GM23338 (cell line): Measurements from ENCODE around the gene MTHFD1. TPM values are rescaled to one million over a fixed set of nuclear protein-coding genes. Genes with fewer than 3 reads are reported as not detected.

Source experiments
- ATAC-seq: fragments of 200-7000 bp; cut with Tn5 transposase; 3 replicates; pipeline ENCODE4 v1.9.1; 2020
- DNase-seq: peaks from one replicate; pipeline ENCODE4 v3.0.0-alpha.2; 2015; ENCODE audit warnings: low spot score
- H2AFZ ChIP-seq: fragments of 200-600 bp; sonication (generic); 2 replicates; pipeline ENCODE4 v1.8.0; 2016; ENCODE audit warnings: antibody characterized with exemption, mild to moderate bottlenecking, moderate library complexity
- H3F3A ChIP-seq: fragments of 200-600 bp; sonication (generic); replicated peaks from 2 replicates; pipeline ENCODE4 v1.8.0; 2017; ENCODE audit warnings: antibody characterized with exemption, mixed run types, low read depth
- H3K27ac ChIP-seq: fragments of 200-600 bp; sonication (generic); 2 replicates; pipeline ENCODE4 v1.6.1; 2016; ENCODE audit warnings: low read depth
- H3K27me3 ChIP-seq: fragments of 200-600 bp; sonication (generic); 2 replicates; pipeline ENCODE4 v1.8.0; 2016; ENCODE audit warnings: mild to moderate bottlenecking, mixed run types, moderate library complexity; ENCODE audit not compliant: insufficient read depth
- H3K36me3 ChIP-seq: fragments of 200-600 bp; sonication (generic); 2 replicates; pipeline ENCODE4 v1.8.0; 2016; ENCODE audit warnings: mild to moderate bottlenecking; ENCODE audit not compliant: insufficient read depth
- H3K4me1 ChIP-seq: fragments of 200-600 bp; sonication (generic); 2 replicates; pipeline ENCODE4 v1.8.0; 2016; ENCODE audit warnings: mild to moderate bottlenecking, moderate library complexity; ENCODE audit not compliant: insufficient read depth
- H3K4me2 ChIP-seq: fragments of 200-600 bp; sonication (generic); 2 replicates; pipeline ENCODE4 v1.7.1; 2017; ENCODE audit warnings: mixed run types
- H3K4me3 ChIP-seq: fragments of 200-600 bp; sonication (generic); 2 replicates; pipeline ENCODE4 v1.6.1; 2016; ENCODE audit warnings: mixed run types
- H3K79me2 ChIP-seq: fragments of 200-600 bp; sonication (generic); replicated peaks from 2 replicates; pipeline ENCODE4 v1.8.0; 2017; ENCODE audit warnings: mild to moderate bottlenecking; ENCODE audit not compliant: insufficient read depth
- H3K9me2 ChIP-seq: fragments of 200-600 bp; sonication (generic); 2 replicates; pipeline ENCODE4 v1.8.0; 2017; ENCODE audit not compliant: insufficient read depth
- H4K20me1 ChIP-seq: fragments of 200-600 bp; sonication (generic); replicated peaks from 2 replicates; pipeline ENCODE4 v1.8.0; 2017; ENCODE audit warnings: mild to moderate bottlenecking; ENCODE audit not compliant: insufficient read depth
- H3K27ac Mint-ChIP-seq: 2 replicates; pipeline ENCODE4 v1.8.0; 2020; ENCODE audit warnings: inconsistent platforms, mild to moderate bottlenecking, moderate library complexity, mixed read lengths
- H3K27me3 Mint-ChIP-seq: 3 replicates; pipeline ENCODE4 v1.8.0; 2022; ENCODE audit warnings: low read depth, mild to moderate bottlenecking, moderate library complexity, mixed read lengths, inconsistent platforms; ENCODE audit not compliant: insufficient read depth, poor library complexity
- H3K36me3 Mint-ChIP-seq: 3 replicates; pipeline ENCODE4 v1.8.0; 2021; ENCODE audit warnings: low read depth, mild to moderate bottlenecking, inconsistent platforms, moderate library complexity, mixed read lengths
- H3K4me1 Mint-ChIP-seq: 3 replicates; pipeline ENCODE4 v1.8.0; 2020; ENCODE audit warnings: mild to moderate bottlenecking, inconsistent platforms, mixed read lengths
- H3K4me3 Mint-ChIP-seq: 3 replicates; pipeline ENCODE4 v1.8.0; 2021; ENCODE audit warnings: moderate library complexity, mild to moderate bottlenecking, inconsistent platforms, mixed read lengths
- H3K9me3 Mint-ChIP-seq: 3 replicates; pipeline ENCODE4 v1.8.0; 2020; ENCODE audit warnings: moderate library complexity, mild to moderate bottlenecking, inconsistent platforms, mixed read lengths
- CREB1 ChIP-seq: fragments of 250-450 bp; sonication (Bioruptor Pico); IDR thresholded peaks from 2 replicates; pipeline ENCODE4 v1.5.0; 2020; ENCODE audit warnings: low read depth, mild to moderate bottlenecking, moderate library complexity
- EZH2phosphoT487 ChIP-seq: fragments of 200-600 bp; sonication (generic); IDR thresholded peaks from one replicate; pipeline ENCODE4 v1.8.1; 2018; ENCODE audit warnings: antibody characterized with exemption; ENCODE audit not compliant: unreplicated experiment
- JUNB ChIP-seq: IDR thresholded peaks from one replicate; pipeline ENCODE4 v1.6.1; 2016; ENCODE audit warnings: antibody characterized with exemption; ENCODE audit not compliant: unreplicated experiment
- NANOG ChIP-seq: IDR thresholded peaks from 2 replicates; pipeline ENCODE4 v1.6.1; 2016; ENCODE audit warnings: antibody characterized with exemption, borderline replicate concordance
- POLR2AphosphoS5 ChIP-seq: IDR thresholded peaks from 2 replicates; pipeline ENCODE4 v1.6.1; 2016; ENCODE audit warnings: antibody characterized with exemption, low read depth
- ZNF114 ChIP-seq: fragments of 250-450 bp; sonication (Bioruptor Pico); IDR thresholded peaks from 2 replicates; pipeline ENCODE4 v1.5.0; 2020; ENCODE audit warnings: mild to moderate bottlenecking, moderate library complexity
- ZNF331 ChIP-seq: fragments of 250-450 bp; sonication (Bioruptor Pico); IDR thresholded peaks from 2 replicates; pipeline ENCODE4 v1.5.0; 2020; ENCODE audit warnings: low read depth, mild to moderate bottlenecking, moderate library complexity
- polyA plus RNA-seq: library from polyadenylated mRNA; unstranded; fragments of >200 nt; fragmentation: Nextera tagmentation; extraction: Ambion mirVana; gene quantifications from 2 replicates; pipeline ENCODE4 v1.2.1, GENCODE V29; 2016
- total RNA-seq: library from RNA; depleted of rRNA; stranded (reverse); fragments of >200 nt; shearing (Covaris generic); gene quantifications from 2 replicates; pipeline ENCODE4 v1.2.3, GENCODE V29; 2014
- TF ChIP-seq, protein P1 (sequence below): IDR thresholded peaks from one replicate; pipeline ENCODE4 v1.6.1; 2018; ENCODE audit warnings: antibody characterized with exemption; ENCODE audit not compliant: unreplicated experiment
- TF ChIP-seq, protein P2 (sequence below): IDR thresholded peaks from 2 replicates; pipeline ENCODE4 v1.6.1; 2016; ENCODE audit warnings: antibody characterized with exemption

Gene MTHFD1
- total and polyA plus RNA-seq, 2 experiments from 2014 or later: 219 to 237 TPM

DNA sequence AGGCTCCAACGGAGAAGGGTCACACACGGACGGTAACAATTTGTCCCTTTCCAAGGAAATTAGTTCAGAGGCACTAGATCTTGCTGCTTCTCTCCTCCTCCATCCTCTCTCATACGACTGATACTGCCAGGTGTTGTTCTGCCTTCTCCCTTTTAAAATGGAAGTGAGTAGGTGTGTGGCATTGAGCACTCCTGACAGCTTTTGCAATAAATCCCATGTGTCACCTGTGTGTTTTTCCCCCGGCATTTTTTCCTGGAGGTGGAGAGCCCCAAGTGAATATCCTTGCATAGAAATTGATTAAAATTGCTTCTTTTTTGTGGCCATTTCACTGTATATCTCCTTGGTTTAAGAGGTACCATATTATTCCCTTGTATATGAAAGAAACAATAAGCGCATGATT, 51.0 kb downstream of the MTHFD1 start:
- no peak overlapping the region for H2AFZ ChIP-seq
- ATAC-seq (no peak), DNase-seq (no peak)
- peaks cover 6% of the 10 kb centered on the region for H3K27me3 Mint-ChIP-seq
- no peak overlapping the region for H3K4me3 Mint-ChIP-seq
- peaks cover 6% of the 10 kb centered on the region; the same call in 1 of the 2 replicates for H3F3A ChIP-seq
- H3K9me3 Mint-ChIP-seq: no peaks in the 10 kb centered on the region
- H3K36me3 Mint-ChIP-seq: peaks cover 89% of the 10 kb centered on the region
- H3K4me3 ChIP-seq: no peak overlapping the region
- no peaks in the 10 kb centered on the region for H3K4me1 Mint-ChIP-seq
- H3K36me3 ChIP-seq: peaks cover 88% of the 10 kb centered on the region
- peaks cover 15% of the 10 kb centered on the region for H4K20me1 ChIP-seq
- no peaks in the 10 kb centered on the region for H3K4me1 ChIP-seq
- no peak overlapping the region for H3K4me2 ChIP-seq
- H3K27me3 ChIP-seq: no peaks in the 10 kb centered on the region
- H3K79me2 ChIP-seq: no peaks in the 10 kb centered on the region
- H3K27ac ChIP-seq: no peak overlapping the region
- TF ChIP-seq ZNF331 (no peak), POLR2AphosphoS5 (no peak), JUNB (no peak), CREB1 (CRISPR knock-in tag) (no peak), NANOG (no peak), EZH2phosphoT487 (no peak), ZNF114 (CRISPR knock-in tag) (no peak)
- no peak overlapping the region for H3K27ac Mint-ChIP-seq
- H3K9me2 ChIP-seq: no peaks in the 10 kb centered on the region

DNA sequence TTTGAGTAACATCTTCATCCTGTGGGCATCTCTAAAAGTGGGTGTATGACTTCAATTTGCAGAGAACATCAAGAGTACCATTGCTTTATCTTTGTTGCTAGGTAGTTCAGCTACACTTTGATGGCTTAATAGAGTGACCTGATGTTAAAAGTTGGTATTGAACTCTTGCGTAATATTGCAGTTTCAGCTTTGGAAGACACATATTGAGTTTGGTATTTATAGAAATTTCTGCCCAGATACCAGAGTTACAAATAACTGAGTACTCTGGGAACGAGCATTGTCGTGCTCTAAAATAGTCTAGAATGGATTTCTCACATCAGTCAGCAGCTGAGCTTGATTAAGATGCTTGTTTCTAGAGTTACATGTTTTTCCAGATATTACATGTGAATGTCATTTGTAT, 52.3 kb downstream of the MTHFD1 start:
- no peaks in the 10 kb centered on the region for H3K27me3 ChIP-seq
- Mint-ChIP-seq H3K36me3 (peaks cover 91% of the 10 kb centered on the region), H3K27ac (no peak overlapping the region), H3K4me3 (no peak overlapping the region), H3K27me3 (peaks cover 6% of the 10 kb centered on the region), H3K9me3 (no peaks in the 10 kb centered on the region), H3K4me1 (no peaks in the 10 kb centered on the region)
- ATAC-seq (no peak), DNase-seq (no peak)
- peaks cover 6% of the 10 kb centered on the region; the same call in 1 of the 2 replicates for H3F3A ChIP-seq
- H3K36me3 ChIP-seq: peaks cover 87% of the 10 kb centered on the region
- H3K4me3 ChIP-seq: no peak overlapping the region
- H4K20me1 ChIP-seq: peaks cover 15% of the 10 kb centered on the region
- TF ChIP-seq, protein P1, sequence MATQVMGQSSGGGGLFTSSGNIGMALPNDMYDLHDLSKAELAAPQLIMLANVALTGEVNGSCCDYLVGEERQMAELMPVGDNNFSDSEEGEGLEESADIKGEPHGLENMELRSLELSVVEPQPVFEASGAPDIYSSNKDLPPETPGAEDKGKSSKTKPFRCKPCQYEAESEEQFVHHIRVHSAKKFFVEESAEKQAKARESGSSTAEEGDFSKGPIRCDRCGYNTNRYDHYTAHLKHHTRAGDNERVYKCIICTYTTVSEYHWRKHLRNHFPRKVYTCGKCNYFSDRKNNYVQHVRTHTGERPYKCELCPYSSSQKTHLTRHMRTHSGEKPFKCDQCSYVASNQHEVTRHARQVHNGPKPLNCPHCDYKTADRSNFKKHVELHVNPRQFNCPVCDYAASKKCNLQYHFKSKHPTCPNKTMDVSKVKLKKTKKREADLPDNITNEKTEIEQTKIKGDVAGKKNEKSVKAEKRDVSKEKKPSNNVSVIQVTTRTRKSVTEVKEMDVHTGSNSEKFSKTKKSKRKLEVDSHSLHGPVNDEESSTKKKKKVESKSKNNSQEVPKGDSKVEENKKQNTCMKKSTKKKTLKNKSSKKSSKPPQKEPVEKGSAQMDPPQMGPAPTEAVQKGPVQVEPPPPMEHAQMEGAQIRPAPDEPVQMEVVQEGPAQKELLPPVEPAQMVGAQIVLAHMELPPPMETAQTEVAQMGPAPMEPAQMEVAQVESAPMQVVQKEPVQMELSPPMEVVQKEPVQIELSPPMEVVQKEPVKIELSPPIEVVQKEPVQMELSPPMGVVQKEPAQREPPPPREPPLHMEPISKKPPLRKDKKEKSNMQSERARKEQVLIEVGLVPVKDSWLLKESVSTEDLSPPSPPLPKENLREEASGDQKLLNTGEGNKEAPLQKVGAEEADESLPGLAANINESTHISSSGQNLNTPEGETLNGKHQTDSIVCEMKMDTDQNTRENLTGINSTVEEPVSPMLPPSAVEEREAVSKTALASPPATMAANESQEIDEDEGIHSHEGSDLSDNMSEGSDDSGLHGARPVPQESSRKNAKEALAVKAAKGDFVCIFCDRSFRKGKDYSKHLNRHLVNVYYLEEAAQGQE: no peak
- TF ChIP-seq ZNF331 (no peak), JUNB (no peak), ZNF114 (CRISPR knock-in tag) (no peak), POLR2AphosphoS5 (no peak), CREB1 (CRISPR knock-in tag) (no peak)
- TF ChIP-seq, protein P2, sequence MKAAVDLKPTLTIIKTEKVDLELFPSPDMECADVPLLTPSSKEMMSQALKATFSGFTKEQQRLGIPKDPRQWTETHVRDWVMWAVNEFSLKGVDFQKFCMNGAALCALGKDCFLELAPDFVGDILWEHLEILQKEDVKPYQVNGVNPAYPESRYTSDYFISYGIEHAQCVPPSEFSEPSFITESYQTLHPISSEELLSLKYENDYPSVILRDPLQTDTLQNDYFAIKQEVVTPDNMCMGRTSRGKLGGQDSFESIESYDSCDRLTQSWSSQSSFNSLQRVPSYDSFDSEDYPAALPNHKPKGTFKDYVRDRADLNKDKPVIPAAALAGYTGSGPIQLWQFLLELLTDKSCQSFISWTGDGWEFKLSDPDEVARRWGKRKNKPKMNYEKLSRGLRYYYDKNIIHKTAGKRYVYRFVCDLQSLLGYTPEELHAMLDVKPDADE: no peak
- no peak overlapping the region for H3K27ac ChIP-seq
- H3K9me2 ChIP-seq: no peaks in the 10 kb centered on the region
- H2AFZ ChIP-seq: no peak overlapping the region
- H3K79me2 ChIP-seq: no peaks in the 10 kb centered on the region
- no peaks in the 10 kb centered on the region for H3K4me1 ChIP-seq
- H3K4me2 ChIP-seq: no peak overlapping the region
